Endothelial cell of umbilical vein (primary cell): ENCODE data around the gene MINDY2.

Experiments used
- MAX ChIP-seq: IDR thresholded peaks from 2 replicates; pipeline ENCODE4 v1.6.1; 2011; ENCODE audit not compliant: insufficient read depth, insufficient read length
- TF ChIP-seq, protein P1 (sequence below), 2 donors: IDR thresholded peaks; 1 replicate in 1 of 2; 2 replicates in 1 of 2; pipeline ENCODE4 v1.5.1; 2011; ENCODE audit warnings: low read length in 2 of 2, mild to moderate bottlenecking in 2 of 2, moderate library complexity in 2 of 2, control low read depth in 1 of 2, inconsistent platforms in 1 of 2, low read depth in 1 of 2; ENCODE audit not compliant: insufficient read depth in 1 of 2; ENCODE audit errors: extremely low read depth in 1 of 2

DNA sequence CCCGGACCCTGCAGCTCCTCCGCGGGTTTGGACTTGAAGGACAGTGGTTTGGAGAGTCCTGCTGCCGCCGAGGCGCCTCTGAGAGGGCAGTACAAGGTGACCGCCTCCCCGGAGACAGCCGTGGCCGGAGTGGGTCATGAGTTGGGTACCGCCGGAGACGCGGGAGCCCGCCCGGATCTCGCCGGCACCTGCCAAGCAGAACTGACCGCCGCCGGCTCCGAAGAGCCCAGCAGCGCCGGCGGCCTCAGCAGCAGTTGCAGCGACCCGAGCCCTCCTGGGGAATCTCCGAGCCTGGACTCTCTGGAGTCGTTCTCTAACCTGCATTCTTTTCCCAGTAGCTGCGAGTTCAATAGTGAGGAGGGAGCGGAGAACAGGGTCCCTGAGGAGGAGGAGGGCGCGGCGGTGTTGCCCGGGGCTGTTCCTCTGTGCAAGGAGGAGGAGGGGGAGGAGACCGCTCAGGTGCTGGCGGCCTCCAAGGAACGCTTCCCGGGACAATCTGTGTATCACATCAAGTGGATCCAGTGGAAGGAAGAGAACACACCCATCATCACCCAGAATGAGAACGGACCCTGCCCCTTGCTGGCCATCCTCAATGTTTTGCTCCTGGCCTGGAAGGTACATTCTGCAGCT, 634 bp downstream of the MINDY2 start:
- no peak for TF ChIP-seq MAX
- TF ChIP-seq, protein P1, sequence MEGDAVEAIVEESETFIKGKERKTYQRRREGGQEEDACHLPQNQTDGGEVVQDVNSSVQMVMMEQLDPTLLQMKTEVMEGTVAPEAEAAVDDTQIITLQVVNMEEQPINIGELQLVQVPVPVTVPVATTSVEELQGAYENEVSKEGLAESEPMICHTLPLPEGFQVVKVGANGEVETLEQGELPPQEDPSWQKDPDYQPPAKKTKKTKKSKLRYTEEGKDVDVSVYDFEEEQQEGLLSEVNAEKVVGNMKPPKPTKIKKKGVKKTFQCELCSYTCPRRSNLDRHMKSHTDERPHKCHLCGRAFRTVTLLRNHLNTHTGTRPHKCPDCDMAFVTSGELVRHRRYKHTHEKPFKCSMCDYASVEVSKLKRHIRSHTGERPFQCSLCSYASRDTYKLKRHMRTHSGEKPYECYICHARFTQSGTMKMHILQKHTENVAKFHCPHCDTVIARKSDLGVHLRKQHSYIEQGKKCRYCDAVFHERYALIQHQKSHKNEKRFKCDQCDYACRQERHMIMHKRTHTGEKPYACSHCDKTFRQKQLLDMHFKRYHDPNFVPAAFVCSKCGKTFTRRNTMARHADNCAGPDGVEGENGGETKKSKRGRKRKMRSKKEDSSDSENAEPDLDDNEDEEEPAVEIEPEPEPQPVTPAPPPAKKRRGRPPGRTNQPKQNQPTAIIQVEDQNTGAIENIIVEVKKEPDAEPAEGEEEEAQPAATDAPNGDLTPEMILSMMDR (IDR thresholded peaks at IDR 0.05; ENCODE audit: extremely low read depth in 1 of 2, insufficient read depth in 1 of 2, low read depth in 1 of 2, low read length in 2 of 2): no peak
